Measurements from ENCODE around the gene PITHD1. TPM values are rescaled to one million over a fixed set of nuclear protein-coding genes. Genes with fewer than 3 reads are reported as not detected.
A peak's percentile ranks its signal among the peaks of the same experiment; 100 is the strongest.

Gene PITHD1
- total and polyA plus RNA-seq, 8 donors, result 48.0 to 71.0 (median 58.4) TPM

DNA sequence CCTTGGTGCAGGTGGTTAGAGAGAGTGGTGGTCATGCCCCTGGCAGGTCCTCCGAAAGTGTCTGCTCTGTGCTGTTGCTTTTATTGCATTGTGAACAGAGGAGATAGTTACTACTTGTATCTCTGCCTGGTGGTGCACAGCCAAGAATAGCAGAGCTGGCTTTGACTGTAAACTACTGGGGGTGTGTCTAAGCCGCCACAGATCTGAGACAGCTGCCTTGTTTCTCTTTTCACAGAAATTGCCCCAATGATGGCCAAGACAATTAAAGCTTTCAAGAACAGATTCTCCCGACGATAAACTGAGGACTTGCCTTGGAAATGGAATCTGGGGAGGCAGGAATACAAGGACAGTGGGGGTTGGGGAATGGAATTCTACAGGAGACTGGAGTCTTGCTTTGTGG is 18.9 kb upstream of the PITHD1 start:
- peak; percentile 50 for ATAC-seq
- Histone ChIP-seq H3K27ac (no peak overlapping the region), H3K27me3 (no peaks in the 10 kb centered on the region), H3K4me3 (no peak overlapping the region), H3K36me3 (peaks cover 6 to 93% of the 10 kb centered on the region in 2 donors), H3K9me3 (no peaks in the 10 kb centered on the region), H3K4me1 (no peaks in the 10 kb centered on the region)
- peak in 1 of 4 donors; percentile 51 for DNase-seq
- TF ChIP-seq CTCF (IDR thresholded peaks at IDR 0.05), result no peak
- intact Hi-C loops (cut with DNase I), result no loop called here

GRCh38 chr1:23763041-23763577 is 15.1 kb upstream of the PITHD1 start:
- Histone ChIP-seq H3K4me1 (no peaks in the 10 kb centered on the region), H3K4me3 (no peak overlapping the region), H3K36me3 (peaks cover 0 to 73% of the 10 kb centered on the region in 2 donors), H3K9me3 (no peaks in the 10 kb centered on the region), H3K27ac (no peak overlapping the region), H3K27me3 (no peaks in the 10 kb centered on the region)
- no peak for TF ChIP-seq CTCF (IDR thresholded peaks at IDR 0.05)
- DNase-seq (no peak), ATAC-seq (no peak)
- intact Hi-C loops (cut with DNase I), result no loop called here

- no peak for TF ChIP-seq CTCF (IDR thresholded peaks at IDR 0.05)
- Histone ChIP-seq H3K9me3 (no peaks in the 10 kb centered on the region), H3K27me3 (no peaks in the 10 kb centered on the region), H3K27ac (no peak overlapping the region), H3K4me1 (peaks cover 0 to 3% of the 10 kb centered on the region in 2 donors), H3K4me3 (no peak overlapping the region), H3K36me3 (peaks cover 0 to 24% of the 10 kb centered on the region in 2 donors)
- DNase-seq (no peak), ATAC-seq (no peak)
- intact Hi-C loops (cut with DNase I), result no loop called here
Observed at GRCh38 chr1:23768733-23769132, 9.5 kb upstream of the PITHD1 start.

DNA sequence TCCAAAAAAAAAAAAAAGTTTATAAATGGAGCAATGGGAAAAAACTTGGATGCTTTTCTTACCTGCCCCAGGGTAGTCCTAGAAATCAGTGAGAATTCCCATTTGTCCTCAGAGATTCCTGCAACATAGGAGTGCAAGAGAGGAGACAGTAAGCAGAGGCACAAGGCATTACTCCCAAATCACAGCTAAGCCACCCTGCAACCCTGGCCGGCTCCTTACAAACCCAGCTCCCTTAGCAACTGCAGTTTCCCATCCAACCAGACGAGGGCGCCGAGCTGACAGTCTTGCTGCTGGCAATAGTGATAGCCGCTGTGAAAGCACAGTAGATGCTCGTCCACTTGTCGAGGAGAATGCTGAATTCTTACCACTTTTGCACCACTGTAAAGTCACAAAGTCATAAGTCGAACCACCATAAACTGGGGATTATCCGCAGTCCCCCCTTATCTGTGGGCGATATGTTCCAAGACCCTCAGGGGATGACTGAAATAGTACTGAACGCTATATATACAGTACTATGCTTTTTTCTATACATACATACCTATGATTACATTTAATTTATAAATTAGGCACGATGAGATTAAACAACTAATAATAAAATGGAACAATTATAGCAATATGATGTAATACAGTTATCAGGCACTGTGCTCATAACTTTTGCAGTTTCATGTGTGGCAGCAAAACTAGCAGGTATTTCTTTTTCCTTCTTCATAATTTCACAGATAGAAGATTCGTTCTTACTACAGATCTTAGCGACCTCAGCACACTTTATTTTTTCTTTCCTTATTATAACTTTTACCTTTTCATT is 6.0 kb upstream of the PITHD1 start:
- Histone ChIP-seq H3K27me3 (no peaks in the 10 kb centered on the region), H3K4me3 (no peak overlapping the region), H3K4me1 (peaks cover 0 to 11% of the 10 kb centered on the region in 2 donors), H3K36me3 (no peaks in the 10 kb centered on the region), H3K9me3 (no peaks in the 10 kb centered on the region), H3K27ac (no peak overlapping the region)
- ATAC-seq (peak; percentile 97), DNase-seq (peak; percentile 68 to 95 (median 83))
- intact Hi-C loops (cut with DNase I), result no loop called here
- TF ChIP-seq CTCF (IDR thresholded peaks at IDR 0.05), result peak; percentile 82 to 91

GRCh38 chr1:23772854-23773242 is 5.4 kb upstream of the PITHD1 start:
- no peak for TF ChIP-seq CTCF (IDR thresholded peaks at IDR 0.05)
- no peak for ATAC-seq
- no peaks in the 10 kb centered on the region for H3K36me3 ChIP-seq
- H3K4me3 ChIP-seq, result no peak overlapping the region
- no peak for DNase-seq
- no peak overlapping the region for H3K27ac ChIP-seq
- no peaks in the 10 kb centered on the region for H3K9me3 ChIP-seq
- no peaks in the 10 kb centered on the region for H3K27me3 ChIP-seq
- intact Hi-C loops (cut with DNase I), result no loop called here
- peaks cover 3 to 15% of the 10 kb centered on the region in 2 donors for H3K4me1 ChIP-seq
